Cerebellar cortex (tissue), 1 donor: ENCODE data around the gene PRKX.
"Not testable (repeated sequence)": the region's sequence is repeated elsewhere in the genome, so short reads cannot be mapped to it uniquely, and the experiment has no call there.

Source experiments
- DNase-seq: peaks from one replicate; pipeline ENCODE4 v3.0.0-alpha.2; 2015; ENCODE audit warnings: low spot score

Gene PRKX

GRCh38 chrX:3653111-3653510, 60.3 kb downstream of the PRKX start:
- no peak for DNase-seq

GRCh38 chrX:3651277-3651676, 62.2 kb downstream of the PRKX start:
- DNase-seq: peak; percentile 23

GRCh38 chrX:3648084-3648483, 65.4 kb downstream of the PRKX start:
- no peak for DNase-seq

- not testable (repeated sequence) for DNase-seq
These were observed 73.4 kb downstream of the PRKX start for GRCh38 chrX:3639858-3640631.

GRCh38 chrX:3639236-3639635, 74.2 kb downstream of the PRKX start:
- no peak for DNase-seq

GRCh38 chrX:3638280-3638873, 75.1 kb downstream of the PRKX start:
- DNase-seq: peak; percentile 26

- DNase-seq: no peak
These were observed 76.6 kb downstream of the PRKX start for GRCh38 chrX:3636803-3637202.

GRCh38 chrX:3631196-3631595, 82.3 kb downstream of the PRKX start:
- no peak for DNase-seq

- DNase-seq: no peak
These were observed 85.9 kb downstream of the PRKX start for GRCh38 chrX:3627594-3627993.

GRCh38 chrX:3621414-3621813, 92.0 kb downstream of the PRKX start:
- no peak for DNase-seq

- DNase-seq: not testable (repeated sequence)
These were observed 101.7 kb downstream of the PRKX start for GRCh38 chrX:3611744-3612143.

- DNase-seq: no peak
These were observed 103.6 kb downstream of the PRKX start for GRCh38 chrX:3609810-3610209.

- no peak for DNase-seq
These were observed 110.3 kb downstream of the PRKX start for GRCh38 chrX:3603026-3603661.

- DNase-seq: no peak
These were observed 113.5 kb downstream of the PRKX start for GRCh38 chrX:3599802-3600430.

- no peak for DNase-seq
These were observed 114.7 kb downstream of the PRKX start for GRCh38 chrX:3598709-3599108.

GRCh38 chrX:3598046-3598605, 115.3 kb downstream of the PRKX start:
- no peak for DNase-seq

- no peak for DNase-seq
These were observed 121.3 kb downstream of the PRKX start for GRCh38 chrX:3592184-3592583.

GRCh38 chrX:3589474-3589873, 124.0 kb downstream of the PRKX start:
- DNase-seq: no peak

- no peak for DNase-seq
These were observed 127.7 kb downstream of the PRKX start for GRCh38 chrX:3585719-3586118.

GRCh38 chrX:3584415-3584996, 128.9 kb downstream of the PRKX start:
- no peak for DNase-seq

- DNase-seq: no peak
These were observed 131.0 kb downstream of the PRKX start for GRCh38 chrX:3582451-3582850.

- DNase-seq: no peak
These were observed 131.8 kb downstream of the PRKX start for GRCh38 chrX:3581609-3582108.
